Measurements from ENCODE around the gene SMAD5. TPM values are rescaled to one million over a fixed set of nuclear protein-coding genes. Genes with fewer than 3 reads are reported as not detected.

The SMAD5 gene
- total and polyA plus RNA-seq, 2 of the 13 experiments (the other 11 are each of a cell fraction or from before 2014, with no cell fraction given): 27.2 to 48.5 TPM

DNA sequence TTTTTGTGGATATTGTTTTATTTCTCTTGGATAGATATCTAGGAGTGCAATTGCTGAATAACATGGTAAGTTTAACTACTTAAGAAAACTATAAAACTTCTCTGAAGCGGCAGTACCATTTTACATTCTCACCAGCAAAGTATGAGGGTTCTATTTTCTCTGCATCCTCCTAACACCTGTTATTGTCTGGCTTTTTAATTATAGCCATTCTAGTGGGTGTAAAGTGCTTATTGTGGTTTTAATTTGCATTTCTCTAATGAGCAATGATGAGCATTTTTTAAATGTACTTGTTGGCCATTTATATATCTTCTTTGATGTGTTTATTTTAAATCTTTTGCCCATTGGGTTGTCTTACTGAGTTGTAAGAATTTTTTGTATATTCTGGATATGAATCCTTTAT, 31.6 kb downstream of the SMAD5 start:
- no peak overlapping the region for H3K4me3 ChIP-seq (replicated peaks in 1 of 3; ENCODE audit: insufficient read depth in 1 of 3, low read depth in 2 of 3, low read length in 3 of 3)
- H2AFZ ChIP-seq (ENCODE audit: low read length): no peak overlapping the region
- DNase-seq (ENCODE audit: low spot score) (no peak), FAIRE-seq (no peak), ATAC-seq (no peak)
- H3K79me2 ChIP-seq (ENCODE audit: insufficient read depth, low read length): peaks cover 4% of the 10 kb centered on the region
- no peak overlapping the region for H3K9ac ChIP-seq (ENCODE audit: insufficient read depth, low read depth, low read length)
- BruUV-seq (replicated peaks): no TSS peak
- ChIA-PET POLR2A (no interaction called here), CTCF (ENCODE audit: low intra/inter-chr PET ratio, low total read pairs) (no interaction called here)
- H3K36me3 ChIP-seq (replicated peaks in 1 of 2; ENCODE audit: control insufficient read depth in 1 of 2, insufficient read depth in 2 of 2, low read length in 2 of 2): peaks cover 16 to 48% of the 10 kb centered on the region in 2 experiments; a peak in 4 of 5 replicates
- in situ Hi-C loops (cut with HindIII; ENCODE audit: extremely low pct_ligation_motif_present, low pct_unique_long_range_greater_than_20kb) (no loop called here), intact Hi-C loops (cut with micrococcal nuclease; ENCODE audit: unreplicated experiment) (no loop called here)
- no peaks in the 10 kb centered on the region for H3K4me1 ChIP-seq (ENCODE audit: insufficient read depth, low read length)
- H3K27me3 ChIP-seq (ENCODE audit: control insufficient read depth in 1 of 2, insufficient read depth in 2 of 2, low read length in 2 of 2): no peaks in the 10 kb centered on the region
- WGBS (ENCODE audit: low lambda C conversion rate): 100% methylated on average over 1 of the region's 1 CpG
- H3K9me3 ChIP-seq (ENCODE audit: low read length): no peaks in the 10 kb centered on the region
- no peaks in the 10 kb centered on the region for H4K20me1 ChIP-seq (ENCODE audit: insufficient read depth, low read length)
- H3K27ac ChIP-seq (ENCODE audit: extremely low read length, insufficient read depth, low read length): no peak overlapping the region
- H3K4me2 ChIP-seq (ENCODE audit: low read depth, low read length): no peak overlapping the region
- no peak for TF ChIP-seq MIXL1 (CRISPR knock-in tag; IDR thresholded peaks at IDR 0.05)
- TF ChIP-seq, protein P1, sequence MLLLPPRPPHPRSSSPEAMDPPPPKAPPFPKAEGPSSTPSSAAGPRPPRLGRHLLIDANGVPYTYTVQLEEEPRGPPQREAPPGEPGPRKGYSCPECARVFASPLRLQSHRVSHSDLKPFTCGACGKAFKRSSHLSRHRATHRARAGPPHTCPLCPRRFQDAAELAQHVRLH (CRISPR knock-in tag; IDR thresholded peaks at IDR 0.05; ENCODE audit: borderline replicate concordance, low read depth): no peak
- TF ChIP-seq MIER2 (CRISPR knock-in tag; IDR thresholded peaks at IDR 0.05): no peak
- TF ChIP-seq GRHL1 (CRISPR knock-in tag; conservative IDR thresholded peaks at IDR 0.05): no peak
- TF ChIP-seq ZNF879 (CRISPR knock-in tag; IDR thresholded peaks at IDR 0.05): no peak

DNA sequence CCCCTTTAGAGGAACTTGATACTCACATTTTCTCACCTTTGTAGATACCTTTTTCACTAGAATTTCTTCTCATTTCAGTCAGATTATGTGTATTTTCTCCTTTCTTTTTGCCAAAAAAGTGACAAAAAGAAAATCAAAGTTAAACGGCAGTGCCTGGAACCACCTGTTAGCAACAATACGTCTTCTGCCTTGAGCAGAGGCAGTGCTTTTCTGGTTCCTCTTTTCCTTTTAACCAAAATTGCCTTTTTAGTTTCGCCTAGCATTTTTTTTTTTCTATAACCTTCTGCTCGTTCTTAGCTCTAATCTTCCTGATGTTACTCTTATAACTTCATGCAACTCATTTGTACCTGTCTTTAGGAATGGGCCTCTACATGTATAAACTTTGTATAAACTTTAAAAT, 34.3 kb downstream of the SMAD5 start:
- DNase-seq (ENCODE audit: low spot score) (no peak), FAIRE-seq (no peak), ATAC-seq (no peak)
- intact Hi-C loops (cut with micrococcal nuclease; ENCODE audit: unreplicated experiment) (no loop called here), in situ Hi-C loops (cut with HindIII; ENCODE audit: extremely low pct_ligation_motif_present, low pct_unique_long_range_greater_than_20kb) (no loop called here)
- no peak overlapping the region for H3K9ac ChIP-seq (ENCODE audit: insufficient read depth, low read depth, low read length)
- no peak overlapping the region for H3K4me2 ChIP-seq (ENCODE audit: low read depth, low read length)
- peaks cover 2% of the 10 kb centered on the region for H3K79me2 ChIP-seq (ENCODE audit: insufficient read depth, low read length)
- no peak for TF ChIP-seq ZNF180 (CRISPR knock-in tag; IDR thresholded peaks at IDR 0.05; ENCODE audit: borderline replicate concordance, low read depth)
- no peak for TF ChIP-seq ATF1 (CRISPR knock-in tag; IDR thresholded peaks at IDR 0.05)
- TF ChIP-seq POLR2A (IDR thresholded peaks at IDR 0.05; ENCODE audit: insufficient read depth in 1 of 2, low read depth in 2 of 2, low read length in 2 of 2): no peak
- TF ChIP-seq, protein P2, sequence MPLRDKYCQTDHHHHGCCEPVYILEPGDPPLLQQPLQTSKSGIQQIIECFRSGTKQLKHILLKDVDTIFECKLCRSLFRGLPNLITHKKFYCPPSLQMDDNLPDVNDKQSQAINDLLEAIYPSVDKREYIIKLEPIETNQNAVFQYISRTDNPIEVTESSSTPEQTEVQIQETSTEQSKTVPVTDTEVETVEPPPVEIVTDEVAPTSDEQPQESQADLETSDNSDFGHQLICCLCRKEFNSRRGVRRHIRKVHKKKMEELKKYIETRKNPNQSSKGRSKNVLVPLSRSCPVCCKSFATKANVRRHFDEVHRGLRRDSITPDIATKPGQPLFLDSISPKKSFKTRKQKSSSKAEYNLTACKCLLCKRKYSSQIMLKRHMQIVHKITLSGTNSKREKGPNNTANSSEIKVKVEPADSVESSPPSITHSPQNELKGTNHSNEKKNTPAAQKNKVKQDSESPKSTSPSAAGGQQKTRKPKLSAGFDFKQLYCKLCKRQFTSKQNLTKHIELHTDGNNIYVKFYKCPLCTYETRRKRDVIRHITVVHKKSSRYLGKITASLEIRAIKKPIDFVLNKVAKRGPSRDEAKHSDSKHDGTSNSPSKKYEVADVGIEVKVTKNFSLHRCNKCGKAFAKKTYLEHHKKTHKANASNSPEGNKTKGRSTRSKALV (CRISPR knock-in tag; IDR thresholded peaks at IDR 0.05): no peak
- TF ChIP-seq MTA1 (CRISPR knock-in tag; IDR thresholded peaks at IDR 0.05; ENCODE audit: borderline replicate concordance): no peak
- peaks cover 12 to 45% of the 10 kb centered on the region in 2 experiments for H3K36me3 ChIP-seq (replicated peaks in 1 of 2; ENCODE audit: control insufficient read depth in 1 of 2, insufficient read depth in 2 of 2, low read length in 2 of 2)
- no peak overlapping the region for H3K4me3 ChIP-seq (replicated peaks in 1 of 3; ENCODE audit: insufficient read depth in 1 of 3, low read depth in 2 of 3, low read length in 3 of 3)
- no peaks in the 10 kb centered on the region for H4K20me1 ChIP-seq (ENCODE audit: insufficient read depth, low read length)
- no peaks in the 10 kb centered on the region for H3K9me3 ChIP-seq (ENCODE audit: low read length)
- ChIA-PET CTCF (ENCODE audit: low intra/inter-chr PET ratio, low total read pairs) (no interaction called here), POLR2A (no interaction called here)
- H3K27ac ChIP-seq (ENCODE audit: extremely low read length, insufficient read depth, low read length): no peak overlapping the region
- WGBS (ENCODE audit: low lambda C conversion rate): 94% methylated on average over 4 of the region's 4 CpGs
- no peak overlapping the region for H2AFZ ChIP-seq (ENCODE audit: low read length)
- no TSS peak for BruUV-seq (replicated peaks)
- H3K27me3 ChIP-seq (ENCODE audit: control insufficient read depth in 1 of 2, insufficient read depth in 2 of 2, low read length in 2 of 2): no peaks in the 10 kb centered on the region
- H3K4me1 ChIP-seq (ENCODE audit: insufficient read depth, low read length): no peaks in the 10 kb centered on the region

Measured in HepG2 (cell line).